Measurements from ENCODE around the gene ARPC2. TPM values are rescaled to one million over a fixed set of nuclear protein-coding genes. Genes with fewer than 3 reads are reported as not detected.

ARPC2 gene
- total and polyA plus RNA-seq, 10 of the 15 experiments (the other 5 are each of a cell fraction or from before 2014, with no cell fraction given): 440 to 980 (median 709) TPM

DNA sequence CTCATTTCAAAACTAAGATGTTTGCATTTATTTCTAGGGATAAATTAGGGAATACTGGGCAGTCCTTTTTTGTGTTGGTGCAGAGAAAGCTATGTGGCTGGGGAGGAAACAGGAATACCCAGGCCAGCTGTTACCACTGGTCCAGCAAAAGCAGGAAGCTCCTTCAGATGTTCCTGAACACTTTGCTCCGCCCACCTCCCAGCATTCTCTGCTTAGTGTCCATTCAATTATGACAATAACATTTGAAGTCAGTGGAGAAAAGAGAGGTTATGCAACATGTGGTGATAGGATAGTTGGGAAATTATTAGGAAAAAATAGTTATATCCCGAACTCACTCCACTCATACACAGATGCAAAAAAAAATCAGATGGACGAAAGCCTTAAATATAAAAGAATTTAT, 22.1 kb upstream of the ARPC2 start:
- DNase-seq (ENCODE audit: low read depth, low spot score): no peak
- Histone ChIP-seq H4K20me1 (ENCODE audit: control insufficient read depth, insufficient read depth) (no peaks in the 10 kb centered on the region), H3K4me3 (no peak overlapping the region), H3K9me3 (replicated peaks; ENCODE audit: control insufficient read depth, insufficient read depth, low read length) (no peaks in the 10 kb centered on the region), H3K4me2 (ENCODE audit: control insufficient read depth, insufficient read depth) (no peak overlapping the region), H2AFZ (ENCODE audit: control insufficient read depth, low read depth, low read length) (no peak overlapping the region), H3K4me1 (ENCODE audit: control insufficient read depth, insufficient read depth, low read length) (no peaks in the 10 kb centered on the region), H3K79me2 (ENCODE audit: control insufficient read depth, insufficient read depth, low read length) (no peaks in the 10 kb centered on the region), H3K27me3 (replicated peaks in 1 of 2; ENCODE audit: control insufficient read depth in 2 of 2, insufficient read depth in 2 of 2, low read length in 1 of 2) (no peaks in the 10 kb centered on the region), H3K9ac (ENCODE audit: control insufficient read depth, insufficient read depth, low read length) (no peak overlapping the region), H3K27ac (ENCODE audit: control insufficient read depth, insufficient read depth) (no peak overlapping the region), H3K36me3 (ENCODE audit: control insufficient read depth in 2 of 2, insufficient read depth in 2 of 2, low read length in 1 of 2) (no peaks in the 10 kb centered on the region)
- in situ Hi-C loops (cut with MboI): no loop called here
- WGBS (ENCODE audit: insufficient coverage, insufficient replicate concordance, low lambda C conversion rate, missing lambda C conversion rate): 71% methylated on average over 3 of the region's 3 CpGs
- no peak for FAIRE-seq
- BruUV-seq (replicated peaks): no TSS peak
- SMC1A ChIA-PET (ENCODE audit: uncharacterized antibody, unreplicated experiment): no interaction called here
- ATAC-seq: no peak
- RAD21 ChIA-PET (ENCODE audit: unreplicated experiment): no interaction called here
- intact Hi-C loops (cut with micrococcal nuclease; ENCODE audit: unreplicated experiment): no loop called here
- TF ChIP-seq, protein P1, sequence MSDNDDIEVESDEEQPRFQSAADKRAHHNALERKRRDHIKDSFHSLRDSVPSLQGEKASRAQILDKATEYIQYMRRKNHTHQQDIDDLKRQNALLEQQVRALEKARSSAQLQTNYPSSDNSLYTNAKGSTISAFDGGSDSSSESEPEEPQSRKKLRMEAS (IDR thresholded peaks at IDR 0.05; ENCODE audit: low read depth, low read length): no peak
- TF ChIP-seq, protein P2, sequence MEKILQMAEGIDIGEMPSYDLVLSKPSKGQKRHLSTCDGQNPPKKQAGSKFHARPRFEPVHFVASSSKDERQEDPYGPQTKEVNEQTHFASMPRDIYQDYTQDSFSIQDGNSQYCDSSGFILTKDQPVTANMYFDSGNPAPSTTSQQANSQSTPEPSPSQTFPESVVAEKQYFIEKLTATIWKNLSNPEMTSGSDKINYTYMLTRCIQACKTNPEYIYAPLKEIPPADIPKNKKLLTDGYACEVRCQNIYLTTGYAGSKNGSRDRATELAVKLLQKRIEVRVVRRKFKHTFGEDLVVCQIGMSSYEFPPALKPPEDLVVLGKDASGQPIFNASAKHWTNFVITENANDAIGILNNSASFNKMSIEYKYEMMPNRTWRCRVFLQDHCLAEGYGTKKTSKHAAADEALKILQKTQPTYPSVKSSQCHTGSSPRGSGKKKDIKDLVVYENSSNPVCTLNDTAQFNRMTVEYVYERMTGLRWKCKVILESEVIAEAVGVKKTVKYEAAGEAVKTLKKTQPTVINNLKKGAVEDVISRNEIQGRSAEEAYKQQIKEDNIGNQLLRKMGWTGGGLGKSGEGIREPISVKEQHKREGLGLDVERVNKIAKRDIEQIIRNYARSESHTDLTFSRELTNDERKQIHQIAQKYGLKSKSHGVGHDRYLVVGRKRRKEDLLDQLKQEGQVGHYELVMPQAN (conservative IDR thresholded peaks at IDR 0.05): no peak
- TF ChIP-seq BHLHE40 (IDR thresholded peaks at IDR 0.05; ENCODE audit: borderline replicate concordance in 1 of 2, low read depth in 2 of 2, low read length in 1 of 2) (no peak), FOS (IDR thresholded peaks at IDR 0.05; ENCODE audit: borderline replicate concordance, extremely low read depth, insufficient read length) (no peak), RFX5 (IDR thresholded peaks at IDR 0.05; ENCODE audit: low read depth, low read length) (no peak), NFYB (IDR thresholded peaks at IDR 0.05; ENCODE audit: insufficient read depth, low read depth, low read length) (no peak), HDGF (IDR thresholded peaks at IDR 0.05) (no peak)
- TF ChIP-seq, protein P3, sequence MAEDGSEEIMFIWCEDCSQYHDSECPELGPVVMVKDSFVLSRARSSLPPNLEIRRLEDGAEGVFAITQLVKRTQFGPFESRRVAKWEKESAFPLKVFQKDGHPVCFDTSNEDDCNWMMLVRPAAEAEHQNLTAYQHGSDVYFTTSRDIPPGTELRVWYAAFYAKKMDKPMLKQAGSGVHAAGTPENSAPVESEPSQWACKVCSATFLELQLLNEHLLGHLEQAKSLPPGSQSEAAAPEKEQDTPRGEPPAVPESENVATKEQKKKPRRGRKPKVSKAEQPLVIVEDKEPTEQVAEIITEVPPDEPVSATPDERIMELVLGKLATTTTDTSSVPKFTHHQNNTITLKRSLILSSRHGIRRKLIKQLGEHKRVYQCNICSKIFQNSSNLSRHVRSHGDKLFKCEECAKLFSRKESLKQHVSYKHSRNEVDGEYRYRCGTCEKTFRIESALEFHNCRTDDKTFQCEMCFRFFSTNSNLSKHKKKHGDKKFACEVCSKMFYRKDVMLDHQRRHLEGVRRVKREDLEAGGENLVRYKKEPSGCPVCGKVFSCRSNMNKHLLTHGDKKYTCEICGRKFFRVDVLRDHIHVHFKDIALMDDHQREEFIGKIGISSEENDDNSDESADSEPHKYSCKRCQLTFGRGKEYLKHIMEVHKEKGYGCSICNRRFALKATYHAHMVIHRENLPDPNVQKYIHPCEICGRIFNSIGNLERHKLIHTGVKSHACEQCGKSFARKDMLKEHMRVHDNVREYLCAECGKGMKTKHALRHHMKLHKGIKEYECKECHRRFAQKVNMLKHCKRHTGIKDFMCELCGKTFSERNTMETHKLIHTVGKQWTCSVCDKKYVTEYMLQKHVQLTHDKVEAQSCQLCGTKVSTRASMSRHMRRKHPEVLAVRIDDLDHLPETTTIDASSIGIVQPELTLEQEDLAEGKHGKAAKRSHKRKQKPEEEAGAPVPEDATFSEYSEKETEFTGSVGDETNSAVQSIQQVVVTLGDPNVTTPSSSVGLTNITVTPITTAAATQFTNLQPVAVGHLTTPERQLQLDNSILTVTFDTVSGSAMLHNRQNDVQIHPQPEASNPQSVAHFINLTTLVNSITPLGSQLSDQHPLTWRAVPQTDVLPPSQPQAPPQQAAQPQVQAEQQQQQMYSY (CRISPR knock-in tag; IDR thresholded peaks at IDR 0.05): no peak
- TF ChIP-seq, protein P4, sequence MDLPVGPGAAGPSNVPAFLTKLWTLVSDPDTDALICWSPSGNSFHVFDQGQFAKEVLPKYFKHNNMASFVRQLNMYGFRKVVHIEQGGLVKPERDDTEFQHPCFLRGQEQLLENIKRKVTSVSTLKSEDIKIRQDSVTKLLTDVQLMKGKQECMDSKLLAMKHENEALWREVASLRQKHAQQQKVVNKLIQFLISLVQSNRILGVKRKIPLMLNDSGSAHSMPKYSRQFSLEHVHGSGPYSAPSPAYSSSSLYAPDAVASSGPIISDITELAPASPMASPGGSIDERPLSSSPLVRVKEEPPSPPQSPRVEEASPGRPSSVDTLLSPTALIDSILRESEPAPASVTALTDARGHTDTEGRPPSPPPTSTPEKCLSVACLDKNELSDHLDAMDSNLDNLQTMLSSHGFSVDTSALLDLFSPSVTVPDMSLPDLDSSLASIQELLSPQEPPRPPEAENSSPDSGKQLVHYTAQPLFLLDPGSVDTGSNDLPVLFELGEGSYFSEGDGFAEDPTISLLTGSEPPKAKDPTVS (IDR thresholded peaks at IDR 0.05; ENCODE audit: low read depth, low read length): no peak
- TF ChIP-seq, protein P5, sequence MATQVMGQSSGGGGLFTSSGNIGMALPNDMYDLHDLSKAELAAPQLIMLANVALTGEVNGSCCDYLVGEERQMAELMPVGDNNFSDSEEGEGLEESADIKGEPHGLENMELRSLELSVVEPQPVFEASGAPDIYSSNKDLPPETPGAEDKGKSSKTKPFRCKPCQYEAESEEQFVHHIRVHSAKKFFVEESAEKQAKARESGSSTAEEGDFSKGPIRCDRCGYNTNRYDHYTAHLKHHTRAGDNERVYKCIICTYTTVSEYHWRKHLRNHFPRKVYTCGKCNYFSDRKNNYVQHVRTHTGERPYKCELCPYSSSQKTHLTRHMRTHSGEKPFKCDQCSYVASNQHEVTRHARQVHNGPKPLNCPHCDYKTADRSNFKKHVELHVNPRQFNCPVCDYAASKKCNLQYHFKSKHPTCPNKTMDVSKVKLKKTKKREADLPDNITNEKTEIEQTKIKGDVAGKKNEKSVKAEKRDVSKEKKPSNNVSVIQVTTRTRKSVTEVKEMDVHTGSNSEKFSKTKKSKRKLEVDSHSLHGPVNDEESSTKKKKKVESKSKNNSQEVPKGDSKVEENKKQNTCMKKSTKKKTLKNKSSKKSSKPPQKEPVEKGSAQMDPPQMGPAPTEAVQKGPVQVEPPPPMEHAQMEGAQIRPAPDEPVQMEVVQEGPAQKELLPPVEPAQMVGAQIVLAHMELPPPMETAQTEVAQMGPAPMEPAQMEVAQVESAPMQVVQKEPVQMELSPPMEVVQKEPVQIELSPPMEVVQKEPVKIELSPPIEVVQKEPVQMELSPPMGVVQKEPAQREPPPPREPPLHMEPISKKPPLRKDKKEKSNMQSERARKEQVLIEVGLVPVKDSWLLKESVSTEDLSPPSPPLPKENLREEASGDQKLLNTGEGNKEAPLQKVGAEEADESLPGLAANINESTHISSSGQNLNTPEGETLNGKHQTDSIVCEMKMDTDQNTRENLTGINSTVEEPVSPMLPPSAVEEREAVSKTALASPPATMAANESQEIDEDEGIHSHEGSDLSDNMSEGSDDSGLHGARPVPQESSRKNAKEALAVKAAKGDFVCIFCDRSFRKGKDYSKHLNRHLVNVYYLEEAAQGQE (IDR thresholded peaks at IDR 0.05; ENCODE audit: low read depth, low read length): no peak
- CTCF ChIA-PET: interaction anchor here (0.6 kb wide), 1 partner anchor 34 kb away, joined by 3 read pairs; no protein-coding TSS in a partner anchor
- POLR2A ChIA-PET: no interaction called here

Data from GM12878 (cell line).